Progenitor cell of endocrine pancreas (in vitro differentiated cells): Measurements from ENCODE around the gene TMUB1. TPM values are rescaled to one million over a fixed set of nuclear protein-coding genes. Genes with fewer than 3 reads are reported as not detected.
A peak's percentile ranks its signal among the peaks of the same experiment; 100 is the strongest.

Experiments
- DNase-seq: peaks from one replicate; pipeline ENCODE4 v3.0.0; 2021; ENCODE audit warnings: low spot score; ENCODE audit not compliant: unreplicated experiment
- H3K27ac Mint-ChIP-seq: 2 replicates; pipeline ENCODE4 v1.8.0; 2021; ENCODE audit warnings: mild to moderate bottlenecking, moderate library complexity, mixed read lengths
- H3K27me3 Mint-ChIP-seq: 2 replicates; pipeline ENCODE4 v1.8.0; 2021; ENCODE audit warnings: mixed read lengths
- H3K36me3 Mint-ChIP-seq: 2 replicates; pipeline ENCODE4 v1.8.0; 2022; ENCODE audit warnings: mixed read lengths; ENCODE audit not compliant: insufficient read depth
- H3K4me1 Mint-ChIP-seq: 2 replicates; pipeline ENCODE4 v1.8.0; 2021; ENCODE audit warnings: low read depth, mixed read lengths
- H3K4me3 Mint-ChIP-seq: 2 replicates; pipeline ENCODE4 v1.8.0; 2021; ENCODE audit warnings: low read depth, mild to moderate bottlenecking, moderate library complexity, mixed read lengths
- H3K9me3 Mint-ChIP-seq: 2 replicates; pipeline ENCODE4 v1.8.0; 2021; ENCODE audit warnings: low read depth, mixed read lengths
- CTCF ChIP-seq: fragments of 200-600 bp; sonication (generic); IDR thresholded peaks from one replicate; pipeline ENCODE4 v1.5.0; 2021; ENCODE audit warnings: antibody characterized with exemption, mild to moderate bottlenecking; ENCODE audit not compliant: unreplicated experiment
- total RNA-seq: library from RNA; stranded (reverse); gene quantifications from 2 replicates; pipeline ENCODE4 v1.2.1, GENCODE V29; 2021

The TMUB1 gene
- total RNA-seq, 1 donor from 2014 or later = 48.6 TPM

- H3K9me3 Mint-ChIP-seq = no peaks in the 10 kb centered on the region
- DNase-seq = no peak
- peak overlapping the region; percentile 32 for H3K27ac Mint-ChIP-seq
- peaks cover 32% of the 10 kb centered on the region for H3K4me1 Mint-ChIP-seq
- peak overlapping the region; percentile 81 for H3K4me3 Mint-ChIP-seq
- H3K36me3 Mint-ChIP-seq = no peaks in the 10 kb centered on the region
- H3K27me3 Mint-ChIP-seq = no peaks in the 10 kb centered on the region
- no peak for TF ChIP-seq CTCF
Measured at GRCh38 chr7:151085329-151085690, 2.0 kb upstream of the TMUB1 start.

GRCh38 chr7:151083824-151084160, 499 bp upstream of the TMUB1 start:
- DNase-seq = no peak
- Mint-ChIP-seq H3K4me1 (peaks cover 26% of the 10 kb centered on the region), H3K4me3 (peak overlapping the region; percentile 68), H3K27ac (no peak overlapping the region), H3K27me3 (no peaks in the 10 kb centered on the region), H3K36me3 (no peaks in the 10 kb centered on the region), H3K9me3 (no peaks in the 10 kb centered on the region)
- TF ChIP-seq CTCF = no peak

- Mint-ChIP-seq H3K27me3 (no peaks in the 10 kb centered on the region), H3K4me3 (peak overlapping the region; percentile 85), H3K4me1 (peaks cover 21% of the 10 kb centered on the region), H3K27ac (peak overlapping the region; percentile 60), H3K9me3 (no peaks in the 10 kb centered on the region), H3K36me3 (no peaks in the 10 kb centered on the region)
- DNase-seq = no peak
- TF ChIP-seq CTCF = no peak
Measured at GRCh38 chr7:151082141-151083070, 887 bp downstream of the TMUB1 start.

GRCh38 chr7:151081170-151082101, 1.9 kb downstream of the TMUB1 start:
- Mint-ChIP-seq H3K27me3 (no peaks in the 10 kb centered on the region), H3K27ac (no peak overlapping the region), H3K9me3 (no peaks in the 10 kb centered on the region), H3K4me1 (peaks cover 21% of the 10 kb centered on the region), H3K4me3 (peak overlapping the region; percentile 85), H3K36me3 (peaks cover under 1% of the 10 kb centered on the region)
- no peak for DNase-seq
- TF ChIP-seq CTCF = no peak

- peak within 1 kb of the TSS; percentile 85 for H3K4me3 Mint-ChIP-seq
- H3K9me3 Mint-ChIP-seq = no peaks in the 10 kb centered on the region
- H3K4me1 Mint-ChIP-seq = peaks cover 18% of the 10 kb centered on the region
- peak; percentile 7 for TF ChIP-seq CTCF
- H3K36me3 Mint-ChIP-seq = peaks cover 3% of the 10 kb centered on the region
- no peaks in the 10 kb centered on the region for H3K27me3 Mint-ChIP-seq
- H3K27ac Mint-ChIP-seq = peak within 1 kb of the TSS; percentile 73
- peak; percentile 77 for DNase-seq
Measured at GRCh38 chr7:151080522-151081169, 2.6 kb downstream of the TMUB1 start, which contains the start of gene FASTK. Gene FASTK, minus strand, starts transcription at chr7:151080809. Its CDS starts 43 bp downstream, at chr7:151080766.
